Peyer's patch (tissue), 4 donors: Measurements from ENCODE around the gene CCDC187.

Experiments used
- POLR2A ChIP-seq, 2 donors: fragments of 450-650 bp; IDR thresholded peaks; one replicate each; pipeline ENCODE4 v1.5.1; 2017; ENCODE audit warnings: antibody characterized with exemption in 2 of 2, mild to moderate bottlenecking in 2 of 2, moderate library complexity in 2 of 2
- TF ChIP-seq, protein P1 (sequence below), 6 experiments: fragments of 450-650 bp in 4 of 6; fragments of 200-600 bp in 2 of 6; sonication (generic) in 1 of 6; IDR thresholded peaks; one replicate each; pipeline ENCODE4 v1.5.1; 2017 to 2019; ENCODE audit warnings: antibody characterized with exemption in 6 of 6, mild to moderate bottlenecking in 3 of 6, moderate library complexity in 1 of 6

DNA sequence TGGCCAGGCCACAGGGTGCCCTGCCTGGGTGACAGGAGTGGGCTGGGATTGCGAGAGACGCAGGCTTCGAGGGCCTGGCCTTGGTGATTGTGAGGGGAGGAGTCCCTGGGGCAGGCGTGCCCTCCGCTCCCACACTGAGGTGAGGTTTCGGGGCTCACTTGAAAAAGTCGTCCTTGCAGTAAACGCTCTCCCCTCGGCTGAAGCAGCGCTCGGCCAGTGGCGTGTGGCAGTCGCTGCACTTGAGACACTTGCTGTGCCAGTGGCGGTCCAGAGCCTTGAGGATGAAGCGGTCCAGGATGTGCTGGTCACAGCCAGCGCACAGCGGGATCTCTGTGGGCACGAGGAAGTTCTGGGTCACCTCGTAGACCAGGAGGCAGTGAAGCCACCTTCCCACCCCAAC is 103.5 kb downstream of the CCDC187 start:
- no peak for TF ChIP-seq POLR2A (IDR thresholded peaks at IDR 0.05)
- TF ChIP-seq, protein P1, sequence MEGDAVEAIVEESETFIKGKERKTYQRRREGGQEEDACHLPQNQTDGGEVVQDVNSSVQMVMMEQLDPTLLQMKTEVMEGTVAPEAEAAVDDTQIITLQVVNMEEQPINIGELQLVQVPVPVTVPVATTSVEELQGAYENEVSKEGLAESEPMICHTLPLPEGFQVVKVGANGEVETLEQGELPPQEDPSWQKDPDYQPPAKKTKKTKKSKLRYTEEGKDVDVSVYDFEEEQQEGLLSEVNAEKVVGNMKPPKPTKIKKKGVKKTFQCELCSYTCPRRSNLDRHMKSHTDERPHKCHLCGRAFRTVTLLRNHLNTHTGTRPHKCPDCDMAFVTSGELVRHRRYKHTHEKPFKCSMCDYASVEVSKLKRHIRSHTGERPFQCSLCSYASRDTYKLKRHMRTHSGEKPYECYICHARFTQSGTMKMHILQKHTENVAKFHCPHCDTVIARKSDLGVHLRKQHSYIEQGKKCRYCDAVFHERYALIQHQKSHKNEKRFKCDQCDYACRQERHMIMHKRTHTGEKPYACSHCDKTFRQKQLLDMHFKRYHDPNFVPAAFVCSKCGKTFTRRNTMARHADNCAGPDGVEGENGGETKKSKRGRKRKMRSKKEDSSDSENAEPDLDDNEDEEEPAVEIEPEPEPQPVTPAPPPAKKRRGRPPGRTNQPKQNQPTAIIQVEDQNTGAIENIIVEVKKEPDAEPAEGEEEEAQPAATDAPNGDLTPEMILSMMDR (IDR thresholded peaks at IDR 0.05), result no peak
